Sigmoid colon (tissue), 3 donors: ENCODE measurements around the gene MKNK1.

ENCODE experiments used
- POLR2A ChIP-seq, 2 donors: fragments of 450-650 bp; IDR thresholded peaks; one replicate each; pipeline ENCODE4 v1.6.1; 2016; ENCODE audit warnings: antibody characterized with exemption in 2 of 2, mild to moderate bottlenecking in 2 of 2, moderate library complexity in 2 of 2
- TF ChIP-seq, protein P1 (sequence below), 4 experiments: fragments of 450-650 bp in 3 of 4; fragments of 200-600 bp in 1 of 4; IDR thresholded peaks; one replicate each; pipeline ENCODE4 v1.5.1; 2016 to 2019; ENCODE audit warnings: antibody characterized with exemption in 4 of 4, mild to moderate bottlenecking in 3 of 4, moderate library complexity in 2 of 4

DNA sequence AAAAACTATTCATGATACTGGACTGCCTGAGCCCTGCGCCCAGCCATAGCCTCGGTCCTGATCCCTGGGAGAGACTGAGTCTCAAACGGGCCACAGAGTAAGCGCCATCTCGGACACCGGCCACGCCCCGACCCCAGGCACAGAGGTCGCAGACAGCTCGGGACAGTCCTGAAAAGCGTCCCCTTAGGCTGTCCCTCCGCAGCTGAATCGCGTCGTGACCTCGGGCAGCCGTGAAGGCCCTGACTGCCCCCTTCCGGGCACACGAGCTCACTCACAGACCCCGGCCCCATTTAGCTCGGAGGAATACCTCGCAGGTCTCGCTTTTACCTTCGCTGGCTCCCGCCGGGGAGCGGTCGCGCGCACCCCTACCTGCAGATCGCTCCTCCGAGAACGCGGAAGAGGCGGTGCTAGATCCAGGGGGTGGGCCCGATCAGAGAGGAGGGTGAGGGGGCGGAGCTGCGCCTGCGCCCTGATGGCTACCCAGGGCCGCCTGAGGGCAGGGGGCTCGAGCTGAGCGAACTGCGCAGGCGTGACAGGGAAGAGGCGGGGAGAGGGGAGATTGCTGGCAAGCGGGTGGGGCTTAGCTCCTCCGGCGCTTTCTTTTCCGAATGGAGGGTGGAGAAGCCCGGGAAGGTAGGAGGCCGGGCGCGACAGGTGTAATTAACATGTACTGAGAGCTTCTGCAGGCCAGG is at the start of gene MKNK1:
- TF ChIP-seq, protein P1, sequence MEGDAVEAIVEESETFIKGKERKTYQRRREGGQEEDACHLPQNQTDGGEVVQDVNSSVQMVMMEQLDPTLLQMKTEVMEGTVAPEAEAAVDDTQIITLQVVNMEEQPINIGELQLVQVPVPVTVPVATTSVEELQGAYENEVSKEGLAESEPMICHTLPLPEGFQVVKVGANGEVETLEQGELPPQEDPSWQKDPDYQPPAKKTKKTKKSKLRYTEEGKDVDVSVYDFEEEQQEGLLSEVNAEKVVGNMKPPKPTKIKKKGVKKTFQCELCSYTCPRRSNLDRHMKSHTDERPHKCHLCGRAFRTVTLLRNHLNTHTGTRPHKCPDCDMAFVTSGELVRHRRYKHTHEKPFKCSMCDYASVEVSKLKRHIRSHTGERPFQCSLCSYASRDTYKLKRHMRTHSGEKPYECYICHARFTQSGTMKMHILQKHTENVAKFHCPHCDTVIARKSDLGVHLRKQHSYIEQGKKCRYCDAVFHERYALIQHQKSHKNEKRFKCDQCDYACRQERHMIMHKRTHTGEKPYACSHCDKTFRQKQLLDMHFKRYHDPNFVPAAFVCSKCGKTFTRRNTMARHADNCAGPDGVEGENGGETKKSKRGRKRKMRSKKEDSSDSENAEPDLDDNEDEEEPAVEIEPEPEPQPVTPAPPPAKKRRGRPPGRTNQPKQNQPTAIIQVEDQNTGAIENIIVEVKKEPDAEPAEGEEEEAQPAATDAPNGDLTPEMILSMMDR (IDR thresholded peaks at IDR 0.05) = no peak
- peak; percentile 86 to 95 for TF ChIP-seq POLR2A (IDR thresholded peaks at IDR 0.05)
